H9 (cell line): ENCODE results near the gene CCND2. TPM values are rescaled to one million over a fixed set of nuclear protein-coding genes. Genes with fewer than 3 reads are reported as not detected.

ENCODE experiments used
- DNase-seq: peaks from one replicate; pipeline ENCODE4 v3.0.0-alpha.2; 2017
- H2AFZ ChIP-seq: one replicate; pipeline ENCODE4 v1.6.1; 2013; ENCODE audit warnings: mild to moderate bottlenecking, low read length, control low read depth, moderate library complexity
- H2AK5ac ChIP-seq: 2 replicates; pipeline ENCODE4 v1.6.1; 2013; ENCODE audit warnings: low read length, control low read depth, mixed read lengths; ENCODE audit not compliant: insufficient read length
- H2BK120ac ChIP-seq: one replicate; pipeline ENCODE4 v1.6.1; 2013; ENCODE audit warnings: low read depth, mild to moderate bottlenecking, low read length, control low read depth, inconsistent platforms; ENCODE audit not compliant: poor library complexity, severe bottlenecking
- H2BK12ac ChIP-seq: 2 replicates; pipeline ENCODE4 v1.6.1; 2013; ENCODE audit warnings: low read length, control low read depth, mixed read lengths, low read depth; ENCODE audit not compliant: insufficient read length
- H2BK15ac ChIP-seq: 2 replicates; pipeline ENCODE4 v1.6.1; 2013; ENCODE audit warnings: low read depth, low read length, control low read depth
- H2BK20ac ChIP-seq: one replicate; pipeline ENCODE4 v1.6.1; 2013; ENCODE audit warnings: low read depth, mild to moderate bottlenecking, low read length, control low read depth, inconsistent platforms; ENCODE audit not compliant: poor library complexity, severe bottlenecking
- H2BK5ac ChIP-seq: 2 replicates; pipeline ENCODE4 v1.6.1; 2013; ENCODE audit warnings: low read length, control low read depth, mixed read lengths; ENCODE audit not compliant: insufficient read length
- H3K14ac ChIP-seq: 2 replicates; pipeline ENCODE4 v1.6.1; 2013; ENCODE audit warnings: low read length, control low read depth; ENCODE audit not compliant: insufficient read depth
- H3K18ac ChIP-seq: 2 replicates; pipeline ENCODE4 v1.6.1; 2013; ENCODE audit warnings: low read depth, mild to moderate bottlenecking, mixed read lengths, low read length, control low read depth; ENCODE audit not compliant: insufficient read length
- H3K23ac ChIP-seq: 2 replicates; pipeline ENCODE4 v1.6.1; 2013; ENCODE audit warnings: low read length, control low read depth, mixed read lengths, low read depth; ENCODE audit not compliant: insufficient read length
- H3K23me2 ChIP-seq: 2 replicates; pipeline ENCODE4 v1.6.1; 2013; ENCODE audit warnings: low read depth, mild to moderate bottlenecking, mixed read lengths, low read length, control low read depth; ENCODE audit not compliant: insufficient read length, poor library complexity, severe bottlenecking
- H3K27ac ChIP-seq: 2 replicates; pipeline ENCODE4 v1.5.1; 2013; ENCODE audit warnings: low read length, control low read depth, mixed read lengths, low read depth; ENCODE audit not compliant: insufficient read length
- H3K27me3 ChIP-seq: 2 replicates; pipeline ENCODE4 v1.6.1; 2013; ENCODE audit warnings: low read length, control low read depth, inconsistent platforms; ENCODE audit not compliant: insufficient read depth
- H3K4ac ChIP-seq: 2 replicates; pipeline ENCODE4 v1.6.1; 2013; ENCODE audit warnings: low read depth, mild to moderate bottlenecking, control low read depth, inconsistent platforms, low read length, moderate library complexity
- H3K4me1 ChIP-seq: 2 replicates; pipeline ENCODE4 v1.6.1; 2013; ENCODE audit warnings: low read length, control low read depth, inconsistent platforms; ENCODE audit not compliant: insufficient read depth
- H3K4me2 ChIP-seq: 2 replicates; pipeline ENCODE4 v1.6.1; 2013; ENCODE audit warnings: low read length, control low read depth, mixed read lengths; ENCODE audit not compliant: insufficient read length, insufficient read depth
- H3K56ac ChIP-seq: 2 replicates; pipeline ENCODE4 v1.6.1; 2013; ENCODE audit warnings: low read depth, mild to moderate bottlenecking, mixed read lengths, low read length, control low read depth; ENCODE audit not compliant: insufficient read length
- H3K79me1 ChIP-seq: 2 replicates; pipeline ENCODE4 v1.6.1; 2013; ENCODE audit warnings: low read depth, mild to moderate bottlenecking, moderate library complexity, low read length, control low read depth, inconsistent platforms; ENCODE audit not compliant: insufficient read depth, poor library complexity, severe bottlenecking
- H3K79me2 ChIP-seq: 2 replicates; pipeline ENCODE4 v1.6.1; 2013; ENCODE audit warnings: low read length, control low read depth, inconsistent platforms; ENCODE audit not compliant: insufficient read depth
- H3K9ac ChIP-seq: 2 replicates; pipeline ENCODE4 v1.6.1; 2013; ENCODE audit warnings: low read length, control low read depth, mixed read lengths; ENCODE audit not compliant: insufficient read length; ENCODE audit errors: extremely low read depth
- H3K9me3 ChIP-seq: one replicate; pipeline ENCODE4 v1.6.1; 2013; ENCODE audit warnings: low read depth, low read length, inconsistent platforms; ENCODE audit not compliant: control insufficient read depth
- H3T11ph ChIP-seq: one replicate; pipeline ENCODE4 v1.6.1; 2013; ENCODE audit warnings: mild to moderate bottlenecking, low read length, control low read depth, inconsistent platforms
- H4K20me1 ChIP-seq: one replicate; pipeline ENCODE4 v1.6.1; 2013; ENCODE audit not compliant: control insufficient read depth, insufficient read length, insufficient read depth
- H4K5ac ChIP-seq: 2 replicates; pipeline ENCODE4 v1.6.1; 2013; ENCODE audit warnings: low read depth, mild to moderate bottlenecking, mixed read lengths, low read length, control low read depth; ENCODE audit not compliant: insufficient read length
- H4K8ac ChIP-seq: replicated peaks from 2 replicates; pipeline ENCODE4 v1.6.1; 2013; ENCODE audit warnings: low read length, control low read depth, mixed read lengths, low read depth; ENCODE audit not compliant: insufficient read length
- H4K91ac ChIP-seq: 2 replicates; pipeline ENCODE4 v1.6.1; 2013; ENCODE audit warnings: low read depth, mild to moderate bottlenecking, moderate library complexity, mixed read lengths, low read length, control low read depth; ENCODE audit not compliant: insufficient read length
- H3K27ac Mint-ChIP-seq, 3 experiments: 2 replicates in 2 of 3; 3 replicates in 1 of 3; pipeline ENCODE4 v1.8.0; 2020 to 2021; ENCODE audit warnings: mixed read lengths in 3 of 3, mild to moderate bottlenecking in 1 of 3, moderate library complexity in 1 of 3
- H3K27me3 Mint-ChIP-seq: 2 replicates; pipeline ENCODE4 v1.8.0; 2021; ENCODE audit warnings: low read depth, mild to moderate bottlenecking, moderate library complexity, mixed read lengths
- H3K36me3 Mint-ChIP-seq, 3 experiments: 2 replicates in 2 of 3; 3 replicates in 1 of 3; pipeline ENCODE4 v1.8.0; 2020 to 2021; ENCODE audit warnings: low read depth in 3 of 3, mixed read lengths in 3 of 3; ENCODE audit not compliant: insufficient read depth in 1 of 3
- H3K4me1 Mint-ChIP-seq, 2 experiments: 2 replicates each; pipeline ENCODE4 v1.8.0; 2020; ENCODE audit warnings: mixed read lengths in 2 of 2
- H3K4me3 Mint-ChIP-seq, 2 experiments: 2 replicates in 1 of 2; 3 replicates in 1 of 2; pipeline ENCODE4 v1.8.0; 2020 to 2021; ENCODE audit warnings: mild to moderate bottlenecking in 2 of 2, mixed read lengths in 2 of 2, moderate library complexity in 1 of 2
- H3K9me3 Mint-ChIP-seq, 2 experiments: 2 replicates in 1 of 2; 3 replicates in 1 of 2; pipeline ENCODE4 v1.8.0; 2020; ENCODE audit warnings: mild to moderate bottlenecking in 2 of 2, mixed read lengths in 2 of 2, moderate library complexity in 1 of 2
- WGBS: extraction: QIAGEN DNeasy Blood & Tissue Kit; methylation state at CpG from one replicate; pipeline ENCODE4 v1.1.7; 2013; ENCODE audit warnings: missing lambda C conversion rate, low lambda C conversion rate, mixed read lengths; ENCODE audit not compliant: insufficient read length; ENCODE audit errors: extremely low coverage; 5-methylcytosine and 5-hydroxymethylcytosine counted together
- total RNA-seq: library from RNA; stranded (reverse); gene quantifications from 2 replicates; pipeline ENCODE4 v1.2.1, GENCODE V29; 2021
- TF ChIP-seq, protein P1 (sequence below): fragments of 200-600 bp; sonication (generic); conservative IDR thresholded peaks from 3 replicates; pipeline ENCODE4 v1.8.0; 2021; ENCODE audit warnings: antibody characterized with exemption, mild to moderate bottlenecking

Gene CCND2
- total RNA-seq, 1 experiment from 2014 or later: 104 TPM

DNA sequence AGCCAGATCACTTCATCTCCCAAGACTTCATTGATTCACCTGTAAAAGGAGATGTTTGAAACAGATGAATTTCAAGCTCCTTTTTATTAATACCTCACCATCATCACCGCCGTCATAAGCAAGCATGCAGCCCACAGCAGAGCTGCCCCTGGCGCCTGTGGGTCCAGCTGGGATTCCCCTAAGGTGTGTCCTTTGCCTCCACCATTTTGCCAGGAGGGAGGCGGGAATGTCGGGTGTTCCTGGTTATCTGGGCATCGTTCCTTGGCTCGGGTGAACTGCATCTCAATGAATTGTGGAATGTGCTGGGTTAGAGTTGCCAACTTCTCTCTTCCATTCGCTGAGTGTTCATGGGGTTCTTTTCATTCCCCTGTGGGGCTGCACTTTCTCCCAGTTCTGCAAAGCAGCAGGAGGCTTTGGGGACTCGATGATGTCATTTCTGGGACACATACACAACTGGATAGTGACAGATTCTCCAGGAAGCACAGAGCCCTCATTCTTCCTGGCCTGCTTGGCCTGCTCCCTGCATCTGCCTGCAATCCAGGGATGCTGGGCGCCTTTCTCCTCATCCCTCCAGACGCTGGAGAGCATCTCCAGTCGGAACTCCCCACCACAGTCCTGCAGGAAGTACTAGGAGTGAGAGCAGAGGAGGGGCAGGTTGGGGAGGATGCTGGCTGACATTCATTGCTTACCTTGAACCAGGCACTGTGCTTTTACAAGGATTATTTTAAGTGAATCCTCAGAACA is 10.1 kb downstream of the CCND2 start:
- H3K14ac ChIP-seq: no peak overlapping the region
- Mint-ChIP-seq H3K27me3 (no peaks in the 10 kb centered on the region), H3K4me3 (no peak overlapping the region), H3K36me3 (peaks cover 85 to 98% (median 96%) of the 10 kb centered on the region in 3 experiments), H3K27ac (peak overlapping the region in 1 of 3 experiments; percentile 27; a peak in 1 of 7 replicates), H3K4me1 (peaks cover 9 to 14% of the 10 kb centered on the region in 2 experiments), H3K9me3 (no peaks in the 10 kb centered on the region; a peak in 1 of 5 replicates)
- no peak overlapping the region for H2BK20ac ChIP-seq
- no peak overlapping the region for H3K18ac ChIP-seq
- H2BK12ac ChIP-seq: no peak overlapping the region
- H2BK120ac ChIP-seq: no peak overlapping the region
- no peaks in the 10 kb centered on the region for H3K27me3 ChIP-seq
- H3K9me3 ChIP-seq: no peaks in the 10 kb centered on the region
- peak; percentile 26 for DNase-seq
- no peak overlapping the region for H3K4ac ChIP-seq
- TF ChIP-seq, protein P1, sequence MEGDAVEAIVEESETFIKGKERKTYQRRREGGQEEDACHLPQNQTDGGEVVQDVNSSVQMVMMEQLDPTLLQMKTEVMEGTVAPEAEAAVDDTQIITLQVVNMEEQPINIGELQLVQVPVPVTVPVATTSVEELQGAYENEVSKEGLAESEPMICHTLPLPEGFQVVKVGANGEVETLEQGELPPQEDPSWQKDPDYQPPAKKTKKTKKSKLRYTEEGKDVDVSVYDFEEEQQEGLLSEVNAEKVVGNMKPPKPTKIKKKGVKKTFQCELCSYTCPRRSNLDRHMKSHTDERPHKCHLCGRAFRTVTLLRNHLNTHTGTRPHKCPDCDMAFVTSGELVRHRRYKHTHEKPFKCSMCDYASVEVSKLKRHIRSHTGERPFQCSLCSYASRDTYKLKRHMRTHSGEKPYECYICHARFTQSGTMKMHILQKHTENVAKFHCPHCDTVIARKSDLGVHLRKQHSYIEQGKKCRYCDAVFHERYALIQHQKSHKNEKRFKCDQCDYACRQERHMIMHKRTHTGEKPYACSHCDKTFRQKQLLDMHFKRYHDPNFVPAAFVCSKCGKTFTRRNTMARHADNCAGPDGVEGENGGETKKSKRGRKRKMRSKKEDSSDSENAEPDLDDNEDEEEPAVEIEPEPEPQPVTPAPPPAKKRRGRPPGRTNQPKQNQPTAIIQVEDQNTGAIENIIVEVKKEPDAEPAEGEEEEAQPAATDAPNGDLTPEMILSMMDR: no peak
- H2BK15ac ChIP-seq: no peak overlapping the region
- no peak overlapping the region for H4K8ac ChIP-seq
- H4K20me1 ChIP-seq: peaks cover under 1% of the 10 kb centered on the region
- H3K4me2 ChIP-seq: no peak overlapping the region
- H3K56ac ChIP-seq: no peak overlapping the region
- no peak overlapping the region for H3K9ac ChIP-seq
- H3K79me2 ChIP-seq: peaks cover 10% of the 10 kb centered on the region
- H2AFZ ChIP-seq: no peak overlapping the region
- no peak overlapping the region for H2BK5ac ChIP-seq
- H2AK5ac ChIP-seq: no peak overlapping the region
- no peak overlapping the region for H4K5ac ChIP-seq
- H3K4me1 ChIP-seq: peaks cover 3% of the 10 kb centered on the region; the same call in 1 of the 2 replicates
- no peak overlapping the region for H3T11ph ChIP-seq
- peaks cover 13% of the 10 kb centered on the region for H3K79me1 ChIP-seq
- H3K23ac ChIP-seq: no peak overlapping the region
- no peaks in the 10 kb centered on the region for H3K23me2 ChIP-seq
- no CpG with 5 or more reads among the region's 12 CpGs for WGBS
- no peak overlapping the region for H4K91ac ChIP-seq
- H3K27ac ChIP-seq: no peak overlapping the region
